ENCODE results near the gene MCU. TPM values are rescaled to one million over a fixed set of nuclear protein-coding genes. Genes with fewer than 3 reads are reported as not detected.
A peak's percentile ranks its signal among the peaks of the same experiment; 100 is the strongest.

Gene MCU
- total and polyA plus RNA-seq, 12 donors: 9.0 to 19.0 (median 14.7) TPM

DNA sequence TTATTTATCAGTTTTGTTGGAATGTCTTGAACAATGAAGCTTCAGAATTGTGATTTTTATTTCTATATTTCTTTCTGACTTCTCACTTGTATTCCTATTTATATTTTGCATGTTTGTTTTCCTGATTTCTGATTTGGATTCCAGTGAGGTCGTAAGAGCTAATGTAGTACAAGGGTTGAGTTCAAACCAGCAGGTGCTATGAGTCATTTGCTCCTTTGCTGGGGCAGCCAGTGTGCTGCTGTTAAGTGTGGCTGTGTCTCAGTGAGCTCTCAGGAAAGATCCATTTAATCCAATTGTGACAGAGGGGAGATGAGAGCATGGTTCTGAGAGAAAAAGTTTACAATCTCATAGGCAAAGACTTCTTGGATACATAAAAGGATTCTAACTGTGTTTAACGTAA lies 48.6 kb downstream of the MCU start:
- Histone ChIP-seq H3K27ac (peak overlapping the region in 4 of 10 donors; percentile 2 to 83 (median 20)), H3K4me3 (no peak overlapping the region), H3K9me3 (no peaks in the 10 kb centered on the region), H3K4me1 (peaks cover 3 to 78% (median 53%) of the 10 kb centered on the region in 9 donors), H3K36me3 (no peaks in the 10 kb centered on the region), H3K27me3 (no peaks in the 10 kb centered on the region)
- ATAC-seq (peak; percentile 26 to 94 (median 68)), DNase-seq (peak; percentile 27 to 40)
- TF ChIP-seq, protein P1, sequence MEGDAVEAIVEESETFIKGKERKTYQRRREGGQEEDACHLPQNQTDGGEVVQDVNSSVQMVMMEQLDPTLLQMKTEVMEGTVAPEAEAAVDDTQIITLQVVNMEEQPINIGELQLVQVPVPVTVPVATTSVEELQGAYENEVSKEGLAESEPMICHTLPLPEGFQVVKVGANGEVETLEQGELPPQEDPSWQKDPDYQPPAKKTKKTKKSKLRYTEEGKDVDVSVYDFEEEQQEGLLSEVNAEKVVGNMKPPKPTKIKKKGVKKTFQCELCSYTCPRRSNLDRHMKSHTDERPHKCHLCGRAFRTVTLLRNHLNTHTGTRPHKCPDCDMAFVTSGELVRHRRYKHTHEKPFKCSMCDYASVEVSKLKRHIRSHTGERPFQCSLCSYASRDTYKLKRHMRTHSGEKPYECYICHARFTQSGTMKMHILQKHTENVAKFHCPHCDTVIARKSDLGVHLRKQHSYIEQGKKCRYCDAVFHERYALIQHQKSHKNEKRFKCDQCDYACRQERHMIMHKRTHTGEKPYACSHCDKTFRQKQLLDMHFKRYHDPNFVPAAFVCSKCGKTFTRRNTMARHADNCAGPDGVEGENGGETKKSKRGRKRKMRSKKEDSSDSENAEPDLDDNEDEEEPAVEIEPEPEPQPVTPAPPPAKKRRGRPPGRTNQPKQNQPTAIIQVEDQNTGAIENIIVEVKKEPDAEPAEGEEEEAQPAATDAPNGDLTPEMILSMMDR (IDR thresholded peaks at IDR 0.05): no peak
- WGBS, 2 donors: 65 to 71% methylated on average over 2 of the region's 2 CpGs
- intact Hi-C loops (cut with DNase I): no loop called here

DNA sequence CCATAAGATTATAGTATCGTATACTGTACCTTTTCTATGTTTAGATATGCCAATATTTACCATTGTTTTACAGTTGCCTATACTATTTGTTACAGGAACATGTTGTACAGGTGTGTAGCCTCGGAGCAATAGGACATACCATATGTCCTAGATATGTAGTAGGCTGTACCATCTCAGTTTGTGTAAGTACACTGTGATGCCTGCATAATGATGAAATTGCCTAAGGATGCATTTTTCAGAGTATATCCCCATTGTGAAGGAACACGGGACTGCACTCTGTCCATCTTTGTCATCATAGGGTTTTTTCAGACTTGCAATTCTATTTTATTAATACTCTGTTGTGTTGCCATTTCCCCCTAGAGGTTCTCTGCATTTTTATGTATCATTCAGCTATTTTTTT lies 50.1 kb downstream of the MCU start:
- H3K4me3 ChIP-seq: no peak overlapping the region
- intact Hi-C loops (cut with DNase I): no loop called here
- DNase-seq: no peak
- peaks cover 3 to 78% (median 45%) of the 10 kb centered on the region in 9 donors for H3K4me1 ChIP-seq
- H3K27ac ChIP-seq: no peak overlapping the region
- no peaks in the 10 kb centered on the region for H3K27me3 ChIP-seq
- ATAC-seq: no peak
- 94 to 97% methylated on average over 3 of the region's 3 CpGs for WGBS, 2 donors
- H3K36me3 ChIP-seq: no peaks in the 10 kb centered on the region
- no peaks in the 10 kb centered on the region for H3K9me3 ChIP-seq
- TF ChIP-seq, protein P1 (IDR thresholded peaks at IDR 0.05): no peak

DNA sequence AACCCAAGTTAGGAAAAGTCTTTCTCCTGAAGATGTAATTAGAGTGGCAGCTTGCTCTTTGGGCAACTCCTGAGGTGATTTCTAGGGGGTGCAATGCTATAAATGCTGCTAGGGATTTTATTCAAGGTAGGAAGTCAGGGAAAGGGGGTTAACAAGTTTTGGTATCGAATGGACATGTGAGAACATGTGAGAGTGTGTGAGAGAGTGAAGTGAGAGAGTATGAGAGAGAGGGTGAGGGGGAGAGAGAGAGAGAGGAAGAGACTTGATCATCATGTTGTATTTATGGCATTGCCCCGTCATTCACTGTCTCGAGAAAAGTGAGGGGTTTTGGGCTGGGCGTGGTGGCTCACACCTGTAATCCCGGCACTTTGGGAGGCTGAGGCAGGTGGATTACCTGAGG lies 50.9 kb downstream of the MCU start:
- Histone ChIP-seq H3K36me3 (no peaks in the 10 kb centered on the region), H3K4me3 (no peak overlapping the region), H3K27me3 (no peaks in the 10 kb centered on the region), H3K4me1 (peaks cover 3 to 72% (median 40%) of the 10 kb centered on the region in 9 donors), H3K27ac (no peak overlapping the region), H3K9me3 (no peaks in the 10 kb centered on the region)
- TF ChIP-seq, protein P1 (IDR thresholded peaks at IDR 0.05): no peak
- intact Hi-C loops (cut with DNase I): no loop called here
- WGBS, 2 donors: 93 to 95% methylated on average over 5 of the region's 5 CpGs
- DNase-seq (no peak), ATAC-seq (no peak)

DNA sequence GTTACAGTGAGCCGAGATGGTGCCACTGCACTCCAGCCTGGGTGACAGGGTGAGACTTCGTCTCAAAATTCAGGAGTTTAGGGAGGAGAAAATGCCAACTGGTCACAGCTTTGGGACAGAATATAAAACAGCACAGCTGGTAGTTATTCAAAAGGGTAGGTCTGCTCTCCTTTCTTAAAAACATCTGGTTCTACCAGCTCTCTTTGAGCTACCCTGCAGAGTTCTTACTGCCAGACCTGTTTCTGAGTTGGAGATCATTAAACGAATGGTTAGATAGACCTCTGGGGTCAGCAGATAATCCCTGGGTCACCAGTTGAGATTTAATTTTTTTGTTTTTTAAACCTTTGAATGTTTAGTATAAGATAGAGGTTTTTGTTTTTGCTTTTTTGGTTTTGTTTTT lies 52.6 kb downstream of the MCU start:
- Histone ChIP-seq H3K27me3 (no peaks in the 10 kb centered on the region), H3K4me3 (no peak overlapping the region), H3K4me1 (peaks cover 3 to 55% (median 23%) of the 10 kb centered on the region in 9 donors), H3K9me3 (no peaks in the 10 kb centered on the region), H3K27ac (no peak overlapping the region), H3K36me3 (no peaks in the 10 kb centered on the region)
- ATAC-seq: no peak
- WGBS, 2 donors: 64 to 69% methylated on average over 3 of the region's 3 CpGs
- intact Hi-C loops (cut with DNase I): no loop called here
- TF ChIP-seq, protein P1 (IDR thresholded peaks at IDR 0.05): no peak
- no peak for DNase-seq
